Putamen (tissue), 1 donor: Measurements from ENCODE around the gene MEDAG.
A peak's percentile ranks its signal among the peaks of the same experiment; 100 is the strongest.

ENCODE experiments used
- DNase-seq: peaks from one replicate; pipeline ENCODE4 v3.0.0-alpha.2; 2016; ENCODE audit warnings: low spot score

MEDAG gene

DNA sequence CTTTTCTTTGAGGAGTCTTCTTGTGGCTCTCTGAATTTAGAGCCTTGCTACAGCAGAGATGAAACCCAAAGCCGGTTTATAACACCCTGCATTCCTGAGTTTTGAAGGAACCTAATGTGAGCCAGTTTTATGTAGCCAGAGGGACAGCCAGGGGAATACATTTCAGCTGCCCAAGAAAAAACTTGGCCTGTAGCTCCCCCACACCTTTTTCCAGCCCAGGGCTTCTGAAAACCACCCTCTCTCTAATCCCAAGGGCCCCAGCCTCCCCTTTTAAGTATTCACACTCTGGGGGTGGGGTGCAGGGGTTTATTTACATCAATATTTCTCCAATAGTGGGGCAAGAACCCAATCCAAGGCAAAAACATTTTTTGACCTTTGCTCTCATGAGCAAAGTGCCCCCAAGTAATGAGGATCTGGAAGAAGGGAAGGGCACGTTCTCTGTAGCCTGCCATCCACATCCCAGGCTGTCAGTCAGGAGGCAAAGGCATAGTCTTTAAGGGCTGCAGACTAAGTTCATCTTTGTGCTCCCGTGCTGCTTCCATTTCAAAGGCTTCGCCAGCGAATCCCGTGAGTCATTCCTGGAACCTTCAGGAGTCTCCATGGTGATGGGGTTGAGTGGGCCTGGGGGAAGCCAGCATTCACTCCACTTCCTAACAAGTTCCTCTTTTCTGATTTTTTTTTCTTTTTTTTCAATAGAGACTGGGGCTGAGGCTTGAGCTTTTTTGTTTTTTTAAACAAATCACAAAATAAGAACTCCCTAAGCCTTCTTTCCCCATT lies 33.2 kb upstream of the MEDAG start:
- peak; percentile 58 for DNase-seq

DNA sequence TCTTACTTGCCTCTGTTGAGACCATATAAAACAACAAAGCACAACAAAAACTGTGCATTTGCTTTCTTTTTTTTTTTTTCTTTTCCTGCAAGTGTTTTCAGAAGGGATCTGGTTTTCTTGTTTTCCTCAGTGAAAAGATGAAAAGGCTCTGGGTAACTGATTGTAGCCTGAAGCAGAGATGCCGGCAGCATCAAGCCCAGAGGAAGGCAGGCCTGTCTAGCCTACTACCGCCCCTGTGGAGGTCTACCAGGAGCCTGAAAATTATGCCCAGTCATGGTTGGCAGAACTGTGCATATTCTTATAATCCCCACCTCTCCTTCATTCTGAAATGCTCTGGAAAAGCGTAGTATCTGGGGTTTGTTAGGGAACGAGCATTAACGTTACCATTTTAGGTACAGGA lies 32.6 kb upstream of the MEDAG start:
- DNase-seq = no peak

- no peak for DNase-seq
Observed at GRCh38 chr13:30874111-30874510, 32.0 kb upstream of the MEDAG start.

DNA sequence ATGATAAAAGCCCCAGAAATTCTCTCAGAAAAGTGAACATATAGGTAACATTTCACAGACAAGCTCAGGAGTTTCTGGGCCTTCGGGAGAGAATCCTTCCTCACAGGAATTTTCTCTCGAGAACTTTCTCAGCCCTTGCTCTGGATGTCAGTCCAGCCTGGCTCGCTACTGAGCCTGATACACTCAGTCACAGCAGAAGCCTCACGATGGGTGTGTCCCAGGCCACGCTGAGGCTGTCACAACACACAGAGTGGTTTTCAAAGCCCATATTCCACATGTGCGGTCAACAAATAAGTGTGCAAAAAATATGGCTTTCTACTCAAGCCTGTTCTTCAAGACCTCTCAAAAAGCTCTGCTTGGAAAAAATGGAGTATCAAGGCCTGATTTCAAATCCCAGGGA lies 31.5 kb upstream of the MEDAG start:
- no peak for DNase-seq

DNA sequence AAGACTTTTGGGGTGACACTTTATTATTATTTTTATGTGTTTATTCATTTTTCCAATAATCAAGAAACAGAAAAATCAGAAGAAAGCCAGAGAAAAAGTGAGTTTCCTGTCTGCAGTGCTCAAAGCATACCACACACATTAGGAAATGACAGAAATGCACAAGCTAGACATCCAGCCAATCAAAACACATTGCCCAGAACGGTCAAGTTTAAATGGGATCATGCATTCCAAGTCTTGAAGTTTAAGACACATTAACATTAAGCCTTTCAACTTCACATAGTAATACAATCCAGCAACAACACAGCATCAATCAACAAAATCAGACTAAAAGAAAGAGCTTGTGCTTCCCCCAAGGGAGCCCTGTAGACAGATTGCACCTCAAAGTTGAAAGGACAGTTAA lies 28.7 kb upstream of the MEDAG start:
- DNase-seq = no peak

GRCh38 chr13:30880151-30880855 lies 25.8 kb upstream of the MEDAG start:
- no peak for DNase-seq

DNA sequence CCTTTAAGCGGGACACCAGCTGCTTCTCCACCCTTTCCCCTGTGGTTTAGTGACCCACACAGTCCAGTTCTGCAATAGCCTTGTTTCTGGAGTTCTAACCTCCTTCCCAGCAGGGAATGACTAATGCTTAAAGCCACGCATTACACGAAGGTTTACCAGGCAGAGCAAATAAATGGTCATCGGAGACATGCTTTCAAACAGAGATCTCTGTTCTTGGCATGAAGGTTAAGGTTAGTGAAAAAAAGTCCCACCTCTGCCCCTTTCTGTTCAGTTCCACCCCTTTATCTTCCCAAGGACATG lies 25.3 kb upstream of the MEDAG start:
- DNase-seq = no peak

GRCh38 chr13:30881191-30881651 lies 24.9 kb upstream of the MEDAG start:
- no peak for DNase-seq

DNA sequence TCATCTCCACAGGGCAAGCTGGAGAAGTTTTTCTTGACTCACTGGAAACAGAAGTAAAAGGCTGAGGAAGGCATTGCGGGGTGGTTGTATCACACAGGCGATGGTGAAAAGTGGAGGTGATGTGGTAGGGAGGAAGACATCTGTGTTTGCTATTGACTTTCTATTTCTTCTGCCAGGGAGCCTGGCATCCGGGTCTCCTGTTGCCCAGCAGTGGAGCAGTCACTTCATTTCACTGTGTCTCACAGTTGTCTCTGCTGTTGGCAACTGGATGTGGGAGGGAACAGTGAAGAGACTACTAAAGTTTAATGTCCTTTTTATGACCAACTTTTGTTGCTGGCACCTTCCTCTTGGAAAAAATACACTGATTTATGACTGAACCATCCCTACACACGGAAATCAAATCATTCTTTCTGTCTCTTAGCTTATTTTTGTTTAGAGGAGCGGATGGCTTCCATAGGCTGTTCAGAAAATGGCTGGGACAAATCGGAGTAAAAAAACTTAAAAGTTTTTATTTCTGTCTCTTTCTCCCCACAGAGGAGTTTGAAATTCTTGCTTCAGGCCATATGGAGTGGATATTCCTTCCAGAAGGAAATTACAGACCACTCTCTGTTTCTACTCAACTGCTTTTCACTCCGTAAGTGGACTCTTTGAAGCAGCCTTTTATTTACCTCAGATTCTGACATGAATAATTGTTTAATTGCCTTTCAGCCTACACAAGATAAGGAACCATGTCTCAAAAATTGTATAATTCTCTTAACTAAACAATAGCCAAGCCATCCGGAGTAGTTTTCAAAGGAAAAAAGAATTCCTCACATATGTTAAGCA lies 23.8 kb upstream of the MEDAG start:
- DNase-seq = no peak

GRCh38 chr13:30882996-30883766 lies 22.9 kb upstream of the MEDAG start:
- DNase-seq = no peak

- DNase-seq = no peak
Observed at GRCh38 chr13:30884543-30884942, 21.5 kb upstream of the MEDAG start.

- no peak for DNase-seq
Observed at GRCh38 chr13:30889196-30889690, 16.8 kb upstream of the MEDAG start.

DNA sequence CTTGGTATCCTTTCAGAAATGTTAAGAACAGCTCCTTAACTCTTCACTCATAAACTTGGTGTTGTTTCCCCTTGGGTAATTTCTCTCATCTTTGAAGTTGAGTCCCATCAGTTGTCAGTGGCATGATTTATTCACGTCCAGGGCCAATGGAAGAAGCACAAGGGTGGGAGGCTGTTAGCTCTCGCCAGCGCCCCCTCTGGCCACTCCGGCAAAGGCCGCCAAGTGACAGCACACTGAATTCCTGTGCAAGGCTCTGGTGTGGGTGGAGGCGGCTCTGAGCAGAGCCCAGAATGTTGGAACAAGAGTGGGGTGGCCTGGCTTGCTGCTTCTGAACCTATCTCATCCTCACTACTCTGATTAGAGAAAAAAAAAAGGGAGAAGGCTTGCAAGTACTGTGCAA lies 13.1 kb upstream of the MEDAG start:
- DNase-seq = no peak

DNA sequence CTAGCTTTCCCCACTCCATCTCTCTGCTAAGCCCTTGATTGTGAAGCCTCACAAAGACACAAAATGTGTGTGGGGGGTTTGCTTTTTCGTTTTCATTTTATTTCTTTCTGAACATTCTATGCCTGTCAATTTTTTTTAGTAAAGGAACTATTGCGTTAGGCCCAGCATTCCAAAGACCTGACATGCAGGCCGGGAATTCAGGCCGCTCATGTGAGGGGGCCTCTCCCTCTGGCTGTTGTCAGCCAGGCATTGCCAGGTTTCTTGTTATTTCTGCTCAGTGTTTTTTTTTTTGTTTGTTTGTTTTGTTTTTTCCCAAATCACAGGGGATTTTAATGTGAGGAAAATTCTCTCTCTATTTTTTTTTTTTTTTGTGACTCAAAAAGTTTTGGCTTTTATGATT lies 10.3 kb upstream of the MEDAG start:
- no peak for DNase-seq

DNA sequence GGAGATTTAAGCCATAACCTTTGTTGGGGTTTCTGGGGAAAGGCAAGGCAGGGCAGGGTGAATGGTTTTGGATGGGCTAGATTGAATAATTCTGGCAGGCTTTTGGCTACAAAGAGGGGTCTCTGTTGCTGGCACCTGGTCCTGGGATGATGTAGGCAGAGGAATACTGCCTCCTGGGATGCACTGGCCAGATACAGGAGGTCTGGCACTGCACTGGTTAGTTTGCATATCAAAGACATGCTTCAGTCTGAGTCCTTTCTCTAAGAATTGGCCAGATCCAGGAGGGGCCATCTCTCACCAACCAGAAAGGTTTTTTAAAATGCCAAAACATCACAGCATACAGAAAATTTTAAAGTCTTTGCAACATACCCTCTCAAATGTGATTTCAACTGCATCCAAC lies 8.0 kb upstream of the MEDAG start:
- no peak for DNase-seq

- DNase-seq = no peak
Observed at GRCh38 chr13:30898678-30899241, 7.3 kb upstream of the MEDAG start.

DNA sequence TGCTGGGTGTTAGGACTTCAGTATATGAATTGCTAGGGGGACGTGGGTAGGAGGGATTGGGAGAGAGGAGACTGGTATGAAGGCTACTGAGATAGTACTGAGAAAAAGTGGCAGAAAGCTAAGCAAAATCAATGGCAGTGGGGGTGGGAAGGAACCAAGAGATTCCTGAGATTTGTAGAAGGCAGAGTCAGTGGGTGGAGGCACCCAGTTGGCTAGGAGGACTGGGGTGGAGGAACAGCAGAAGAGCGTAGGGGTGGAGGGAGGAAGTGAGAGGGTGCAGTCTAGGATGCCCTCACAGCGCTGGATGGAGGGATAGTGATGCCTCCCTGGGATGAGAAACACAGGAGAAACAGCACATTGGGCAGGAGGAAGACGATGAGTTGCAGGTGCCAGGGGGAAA lies 5.6 kb upstream of the MEDAG start:
- DNase-seq = no peak

DNA sequence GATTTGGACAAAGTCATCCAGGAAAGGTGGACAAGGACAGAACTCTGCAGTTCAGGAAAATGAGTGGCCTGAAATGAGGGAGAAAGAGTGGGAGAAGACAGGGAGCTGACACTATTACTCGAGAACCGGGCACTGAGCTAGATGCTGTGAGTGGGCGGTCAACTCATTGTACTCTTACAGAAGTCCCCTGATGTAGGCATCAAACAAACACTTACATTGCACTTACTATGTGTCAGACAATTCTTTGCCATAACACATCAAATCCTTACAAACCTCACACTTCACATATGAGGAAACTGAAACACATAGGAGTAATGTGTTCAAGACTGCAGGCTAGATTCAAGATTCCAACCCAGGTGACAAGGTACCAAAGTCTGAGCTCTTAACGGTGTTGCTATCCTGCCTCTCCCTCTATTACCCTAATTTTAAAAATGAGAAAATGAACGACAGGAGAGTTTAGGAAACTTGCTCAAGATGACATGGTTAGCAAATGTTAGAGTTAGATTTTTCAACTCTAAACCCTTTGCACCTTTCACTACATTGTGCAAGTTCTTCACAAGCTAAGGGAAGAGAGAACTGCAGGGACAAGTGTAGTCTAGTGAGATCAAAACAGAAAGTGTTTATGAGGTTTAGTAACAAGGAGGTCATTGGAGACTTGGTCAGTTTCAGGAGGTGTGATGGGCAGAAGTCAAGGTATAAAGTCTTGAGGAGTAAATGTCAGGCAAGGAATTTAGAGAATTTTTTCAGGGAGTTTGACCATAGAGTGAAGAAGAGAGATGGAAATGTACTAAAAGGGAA lies 4.9 kb upstream of the MEDAG start:
- no peak for DNase-seq

- no peak for DNase-seq
Observed at GRCh38 chr13:30904043-30904442, 2.0 kb upstream of the MEDAG start.

GRCh38 chr13:30906411-30907051 lies 460 bp downstream of the MEDAG start:
- DNase-seq = no peak
